ENCODE measurements around the gene DHX35. TPM values are rescaled to one million over a fixed set of nuclear protein-coding genes. Genes with fewer than 3 reads are reported as not detected.

DHX35 gene
- total and polyA plus RNA-seq, 2 of the 13 experiments (the other 11 are each of a cell fraction or from before 2014, with no cell fraction given), result 25.8 to 28.7 TPM

- TF ChIP-seq RERE (CRISPR knock-in tag; IDR thresholded peaks at IDR 0.05; ENCODE audit: low read depth) (no peak), GATAD2A (CRISPR knock-in tag; IDR thresholded peaks at IDR 0.05) (0 out of 2 replicates have a peak, but pooled peaks have one; percentile 13), ZNF75D (CRISPR knock-in tag; IDR thresholded peaks at IDR 0.05; ENCODE audit: borderline replicate concordance) (no peak), ZNF644 (CRISPR knock-in tag; IDR thresholded peaks at IDR 0.05; ENCODE audit: low read depth) (no peak), EZH2 (conservative IDR thresholded peaks at IDR 0.05; ENCODE audit: low read depth, low read length) (no peak), ZBTB38 (CRISPR knock-in tag; IDR thresholded peaks at IDR 0.05) (peak; percentile 89), DMTF1 (CRISPR knock-in tag; IDR thresholded peaks at IDR 0.05) (0 out of 2 replicates have a peak, but pooled peaks have one; percentile 44), HMG20B (CRISPR knock-in tag; conservative IDR thresholded peaks at IDR 0.05) (no peak), FOXP1 (IDR thresholded peaks at IDR 0.05) (no peak), FOXP1 (CRISPR knock-in tag; IDR thresholded peaks at IDR 0.05) (no peak), ZKSCAN8 (CRISPR knock-in tag; IDR thresholded peaks at IDR 0.05; ENCODE audit: borderline replicate concordance) (peak; percentile 16; the same call in 1 of the 2 replicates), MXD3 (CRISPR knock-in tag; IDR thresholded peaks at IDR 0.05) (no peak), BATF2 (CRISPR knock-in tag; IDR thresholded peaks at IDR 0.05) (no peak), KLF16 (CRISPR knock-in tag; IDR thresholded peaks at IDR 0.05) (0 out of 4 replicates have a peak, but pooled peaks of 1 of the 2 experiments have one; percentile 21), ZNF780A (CRISPR knock-in tag; IDR thresholded peaks at IDR 0.05) (no peak), HNF4A (CRISPR knock-in tag; IDR thresholded peaks at IDR 0.05) (peak; percentile 23; the same call in 1 of the 2 replicates), ZNF546 (CRISPR knock-in tag; conservative IDR thresholded peaks at IDR 0.05) (no peak), ZNF280D (CRISPR knock-in tag; IDR thresholded peaks at IDR 0.05) (no peak), SAP130 (CRISPR knock-in tag; IDR thresholded peaks at IDR 0.05; ENCODE audit: low read depth) (0 out of 2 replicates have a peak, but pooled peaks have one; percentile 21), ZFP62 (CRISPR knock-in tag; IDR thresholded peaks at IDR 0.05) (no peak)
Observed at GRCh38 chr20:38940644-38941043, 21.5 kb upstream of the DHX35 start (continued).

Measured in HepG2 (cell line).